Heart left ventricle (tissue), 16 donors: ENCODE measurements around the gene RPRD1B. TPM values are rescaled to one million over a fixed set of nuclear protein-coding genes. Genes with fewer than 3 reads are reported as not detected.

Experiments used
- ATAC-seq, 4 donors: fragments of 200-7000 bp; cut with Tn5 transposase; one replicate each; pipeline ENCODE4 v1.9.1; 2020 to 2022; ENCODE audit warnings: moderate library complexity in 4 of 4, mild to moderate bottlenecking in 3 of 4, moderate number of reproducible peaks in 1 of 4
- DNase-seq, 5 donors: peaks; one replicate each; pipeline ENCODE4 v3.0.0-alpha.2; 2020
- H3K27ac ChIP-seq, 12 donors: fragments of 200-600 bp; sonication (generic) in 4 of 12; one replicate each; pipeline versions ENCODE4 v1.5.0 to v1.8.0; 2016 to 2022; ENCODE audit warnings: mild to moderate bottlenecking in 2 of 12
- H3K27me3 ChIP-seq, 9 donors: fragments of 200-600 bp; sonication (generic) in 2 of 9; one replicate each; pipeline versions ENCODE4 v1.5.1 to v1.8.0; 2016 to 2022; ENCODE audit warnings: mild to moderate bottlenecking in 3 of 9
- H3K36me3 ChIP-seq, 9 donors: fragments of 200-600 bp; sonication (generic) in 2 of 9; one replicate each; pipeline versions ENCODE4 v1.5.0 to v1.8.0; 2018 to 2022; ENCODE audit warnings: mild to moderate bottlenecking in 2 of 9
- H3K4me1 ChIP-seq, 12 donors: fragments of 200-600 bp; sonication (generic) in 4 of 12; one replicate each; pipeline versions ENCODE4 v1.5.0 to v1.8.0; 2016 to 2022; ENCODE audit warnings: mild to moderate bottlenecking in 3 of 12
- H3K4me3 ChIP-seq, 12 donors: fragments of 200-600 bp; sonication (generic) in 4 of 12; one replicate each; pipeline versions ENCODE4 v1.5.0 to v1.8.0; 2017 to 2022; ENCODE audit warnings: mild to moderate bottlenecking in 9 of 12, moderate library complexity in 4 of 12
- H3K9me3 ChIP-seq, 12 donors: fragments of 200-600 bp; sonication (generic) in 4 of 12; one replicate each; pipeline versions ENCODE4 v1.5.0 to v1.8.0; 2016 to 2022; ENCODE audit warnings: mild to moderate bottlenecking in 1 of 12
- CTCF ChIP-seq, 12 donors: fragments of 200-600 bp; sonication (generic) in 4 of 12; IDR thresholded peaks; one replicate each; pipeline versions ENCODE4 v1.5.0 to v1.8.0; 2018 to 2022; ENCODE audit warnings: antibody characterized with exemption in 12 of 12, mild to moderate bottlenecking in 5 of 12
- POLR2A ChIP-seq, 2 donors: fragments of 450-650 bp; IDR thresholded peaks; one replicate each; pipeline ENCODE4 v1.6.1; 2017; ENCODE audit warnings: antibody characterized with exemption in 2 of 2, mild to moderate bottlenecking in 2 of 2, moderate library complexity in 2 of 2
- WGBS, 4 donors: extraction: QIAGEN DNeasy Blood & Tissue Kit in 2 of 4; methylation state at CpG; one replicate each; pipeline versions ENCODE4 v1.1.5 to v1.1.7; 2013 to 2018; 5-methylcytosine and 5-hydroxymethylcytosine counted together
- intact Hi-C, 10 donors: fragments of 100-400 bp; cut with DNase I; formaldehyde crosslinking; loops; one replicate each; pipeline versions ENCODE4 v1.11.1 to v1.14.2; 2022
- polyA plus RNA-seq, 2 donors: library from polyadenylated mRNA; stranded (reverse); fragments of 200-250 nt; gene quantifications; one replicate each; pipeline ENCODE4 v1.2.3, GENCODE V29; 2013
- total RNA-seq, 9 donors: library from RNA; depleted of rRNA in 2 of 9; stranded (reverse); fragments of >200 nt in 2 of 9; fragmentation: NEBNext Ultra II Directional in 3 of 9; extraction: Animal tissue kit (Norgen Biotek cat#: 25700) in 3 of 9; gene quantifications; one replicate each; pipeline versions ENCODE4 v1.1.0 to v1.2.4, GENCODE V29; 2016 to 2023
- donor health status: ischemic (EF 13 %, LVEDD 7.1; RV severe dilation, severe dysfunction).
- donor health status: healthy with polysubstance abuse.
- donor health status: DM: no; HTN: yes; CAD: no.
- donor health status: DM: no; HTN: no; CAD: no.
- donor health status: ischemic (EF 25% LVEDD 6.9; RV normal size, moderate dysfunction).
- donor health status: ischemic (EF 25% LVEDD 5.7; RV mildly dilated, moderate dysfunction).
- donor health status: healthy.
- donor health status: DM: yes; HTN: yes; CAD: no.
- donor health status: ischemic (EF 35%, LVEDD 5.7; RV mildly dilated, moderate dysfunction).
- donor health status: nonischemic (EF 11% LVEDD 7.7; RV severe dilation, severe dysfunction).
- donor health status: DM: yes; HTN: yes; CAD: no.
- donor health status: PGD.
- donor health status: ischemic (EF 29% LVEDD 5.4; RV normal size, mild dysfunction).
- donor health status: nonischemic (EF 23%, LVEDD 6.1; RV moderate dilation, normal function).

Gene RPRD1B
- total and polyA plus RNA-seq, 11 donors: 9.1 to 60.2 (median 41.8) TPM

GRCh38 chr20:38066969-38067716, 33.6 kb downstream of the RPRD1B start:
- H3K36me3 ChIP-seq: peaks cover 0 to 100% (median 95%) of the 10 kb centered on the region in 9 donors
- H3K9me3 ChIP-seq: no peaks in the 10 kb centered on the region
- DNase-seq (peak in 1 of 5 donors; percentile 58), ATAC-seq (peak; percentile 82 to 88 (median 87))
- peak overlapping the region; percentile 52 to 91 (median 76) for H3K27ac ChIP-seq
- intact Hi-C loops: loop anchor here in 2 of 10 donors (10.0 kb wide), 2 partner anchors 258 to 338 kb away; no protein-coding TSS in a partner anchor
- H3K27me3 ChIP-seq: no peaks in the 10 kb centered on the region
- WGBS, 4 donors: 41 to 47% (median 44%) methylated on average over 9 of the region's 9 CpGs
- no peak overlapping the region for H3K4me3 ChIP-seq
- TF ChIP-seq CTCF (IDR thresholded peaks at IDR 0.05): no peak
- no peak for TF ChIP-seq POLR2A (IDR thresholded peaks at IDR 0.05)
- peaks cover 0 to 31% (median 11%) of the 10 kb centered on the region in 12 donors for H3K4me1 ChIP-seq

- Histone ChIP-seq H3K4me3 (no peak overlapping the region), H3K9me3 (no peaks in the 10 kb centered on the region), H3K4me1 (peaks cover under 1 to 37% (median 16%) of the 10 kb centered on the region in 12 donors), H3K36me3 (peaks cover 0 to 100% (median 88%) of the 10 kb centered on the region in 9 donors), H3K27ac (peak overlapping the region; percentile 52 to 91 (median 76)), H3K27me3 (no peaks in the 10 kb centered on the region)
- intact Hi-C loops: loop anchor here in 2 of 10 donors (10.0 kb wide), 2 partner anchors 257 to 337 kb away; no protein-coding TSS in a partner anchor
- no peak for ATAC-seq
- no peak for TF ChIP-seq CTCF (IDR thresholded peaks at IDR 0.05)
- no peak for TF ChIP-seq POLR2A (IDR thresholded peaks at IDR 0.05)
- no peak for DNase-seq
- 79 to 83% (median 82%) methylated on average over 15 of the region's 15 CpGs for WGBS, 4 donors
These were observed 34.3 kb downstream of the RPRD1B start for GRCh38 chr20:38067717-38068365.

GRCh38 chr20:38072898-38073297, 39.4 kb downstream of the RPRD1B start:
- no peak for TF ChIP-seq POLR2A (IDR thresholded peaks at IDR 0.05)
- TF ChIP-seq CTCF (IDR thresholded peaks at IDR 0.05): no peak
- Histone ChIP-seq H3K9me3 (no peaks in the 10 kb centered on the region), H3K4me3 (no peak overlapping the region), H3K4me1 (peaks cover 22 to 56% (median 40%) of the 10 kb centered on the region in 12 donors), H3K27me3 (no peaks in the 10 kb centered on the region), H3K27ac (peak overlapping the region; percentile 5 to 90 (median 83)), H3K36me3 (peaks cover 0 to 71% (median 49%) of the 10 kb centered on the region in 9 donors)
- intact Hi-C loops: loop anchor here in 9 of 10 donors (1.0 to 10.0 kb wide), 9 partner anchors 36 to 94 kb away; partner anchors contain the start of gene TGM2 (in 8 of the 9)
- peak in 2 of 4 donors; percentile 36 to 43 for ATAC-seq
- WGBS, 4 donors: 15 to 24% (median 19%) methylated on average over 1 of the region's 1 CpG
- no peak for DNase-seq
